CD4-positive, alpha-beta memory T cell (primary cell): ENCODE measurements around the gene ACAP1. TPM values are rescaled to one million over a fixed set of nuclear protein-coding genes. Genes with fewer than 3 reads are reported as not detected.
"Not testable (repeated sequence)": the region's sequence is repeated elsewhere in the genome, so short reads cannot be mapped to it uniquely, and the experiment has no call there.

ENCODE experiments used
- CTCF ChIA-PET: fragments of 350-600 bp; sonication (Branson Sonifier 250); formaldehyde crosslinking; loops from one replicate; lab custom pipeline; 2021; ENCODE audit warnings: inconsistent platforms; ENCODE audit not compliant: partially characterized antibody; lab: Charles Lee
- POLR2A ChIA-PET: fragments of 350-600 bp; sonication (Branson Sonifier 250); formaldehyde crosslinking; loops from one replicate; lab custom pipeline; 2021; ENCODE audit not compliant: partially characterized antibody; lab: Charles Lee
- DNase-seq, 5 donors: peaks; one replicate each; pipeline versions ENCODE4 v3.0.0 to v3.0.0-alpha.2; 2020 to 2022; ENCODE audit warnings: mixed read lengths in 1 of 5
- H3K27ac ChIP-seq: one replicate; pipeline ENCODE4 v1.7.0; 2013; ENCODE audit warnings: low read depth, low read length
- H3K27me3 ChIP-seq: 2 replicates; pipeline ENCODE4 v1.7.0; 2013; ENCODE audit warnings: mild to moderate bottlenecking, low read length, moderate library complexity; ENCODE audit not compliant: insufficient read depth
- H3K36me3 ChIP-seq: 2 replicates; pipeline ENCODE4 v1.7.0; 2013; ENCODE audit warnings: mild to moderate bottlenecking, low read length, moderate library complexity; ENCODE audit not compliant: insufficient read depth
- H3K4me1 ChIP-seq: 2 replicates; pipeline ENCODE4 v1.7.0; 2013; ENCODE audit warnings: mild to moderate bottlenecking, low read length, moderate library complexity; ENCODE audit not compliant: insufficient read depth
- H3K4me3 ChIP-seq, 2 donors: one replicate each; pipeline ENCODE4 v1.7.0; 2013; ENCODE audit warnings: low read length in 2 of 2, mild to moderate bottlenecking in 1 of 2
- H3K9me3 ChIP-seq, 2 donors: one replicate each; pipeline ENCODE4 v1.7.0; 2013; ENCODE audit warnings: low read length in 2 of 2, control low read depth in 1 of 2; ENCODE audit not compliant: control insufficient read depth in 1 of 2
- H3K27ac Mint-ChIP-seq, 7 donors: one replicate each; pipeline ENCODE4 v1.8.0; 2020 to 2021; ENCODE audit warnings: mixed read lengths in 7 of 7, mild to moderate bottlenecking in 6 of 7, inconsistent platforms in 3 of 7, moderate library complexity in 3 of 7
- H3K27me3 Mint-ChIP-seq, 2 donors: one replicate each; pipeline ENCODE4 v1.8.0; 2020 to 2021; ENCODE audit warnings: mixed read lengths in 2 of 2
- H3K36me3 Mint-ChIP-seq, 2 donors: one replicate each; pipeline ENCODE4 v1.8.0; 2020 to 2021; ENCODE audit warnings: mixed read lengths in 2 of 2, inconsistent platforms in 1 of 2, mild to moderate bottlenecking in 1 of 2
- H3K4me1 Mint-ChIP-seq, 4 donors: one replicate each; pipeline ENCODE4 v1.8.0; 2020 to 2021; ENCODE audit warnings: mixed read lengths in 4 of 4, mild to moderate bottlenecking in 1 of 4
- H3K4me3 Mint-ChIP-seq, 8 donors: one replicate each; pipeline ENCODE4 v1.8.0; 2020 to 2021; ENCODE audit warnings: mixed read lengths in 8 of 8, mild to moderate bottlenecking in 7 of 8, moderate library complexity in 6 of 8, inconsistent platforms in 3 of 8
- H3K9me3 Mint-ChIP-seq, 8 donors: one replicate each; pipeline ENCODE4 v1.8.0; 2020 to 2021; ENCODE audit warnings: mixed read lengths in 8 of 8, mild to moderate bottlenecking in 5 of 8, inconsistent platforms in 3 of 8, moderate library complexity in 1 of 8
- intact Hi-C: fragments of 100-400 bp; cut with micrococcal nuclease; formaldehyde crosslinking; loops from one replicate; pipeline ENCODE4 v1.15.1; 2023
- polyA plus RNA-seq, 2 donors: library from polyadenylated mRNA; unstranded; fragments of 300-500 nt; fragmentation: Illumina TruSeq; gene quantifications; one replicate each; pipeline ENCODE4 v1.2.3, GENCODE V29; 2021
- total RNA-seq, 2 experiments: library from RNA; stranded (reverse); gene quantifications; one replicate each; pipeline ENCODE4 v1.2.3, GENCODE V29; 2021

ACAP1 gene
- total and polyA plus RNA-seq, 4 experiments from 2014 or later = 261 to 516 (median 386) TPM

- H3K27ac ChIP-seq, H3K36me3 Mint-ChIP-seq, H3K4me3 Mint-ChIP-seq, POLR2A ChIA-PET, H3K4me1 ChIP-seq, H3K9me3 Mint-ChIP-seq, H3K27me3 Mint-ChIP-seq, H3K4me1 Mint-ChIP-seq, H3K9me3 ChIP-seq, DNase-seq, H3K27ac Mint-ChIP-seq, intact Hi-C loops, H3K27me3 ChIP-seq, H3K4me3 ChIP-seq, H3K36me3 ChIP-seq: not testable (repeated sequence)
- CTCF ChIA-PET = interaction anchor here (1.6 to 2.4 kb wide), 2 partner anchors 12 to 13 kb away, joined by 3 to 10 read pairs; no protein-coding TSS in a partner anchor
These were observed 32.3 kb downstream of the ACAP1 start for GRCh38 chr17:7368599-7368994.

DNA sequence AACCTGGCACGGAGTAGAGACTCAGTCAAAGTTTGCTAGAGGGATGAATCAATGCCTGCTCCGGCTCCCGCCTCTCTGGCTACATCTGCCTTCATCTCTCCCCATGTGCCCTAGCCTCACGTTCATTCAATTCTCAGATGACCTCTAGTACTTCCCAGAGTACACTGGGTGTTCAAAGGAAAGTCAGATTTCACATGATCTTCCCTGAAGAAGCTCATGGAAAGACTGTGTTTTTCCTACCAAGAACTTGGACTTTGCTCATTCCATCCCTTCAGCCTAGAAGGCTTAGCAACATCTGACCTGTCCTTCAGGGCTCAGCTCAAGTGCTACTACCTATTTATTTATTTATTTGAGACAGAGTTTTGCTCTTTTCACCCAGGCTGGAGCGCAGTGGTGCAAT is 33.5 kb downstream of the ACAP1 start:
- intact Hi-C loops = no loop called here
- Histone ChIP-seq H3K27ac (no peak overlapping the region), H3K4me1 (no peaks in the 10 kb centered on the region), H3K27me3 (no peaks in the 10 kb centered on the region), H3K9me3 (no peaks in the 10 kb centered on the region), H3K4me3 (no peak overlapping the region), H3K36me3 (no peaks in the 10 kb centered on the region)
- Mint-ChIP-seq H3K9me3 (no peaks in the 10 kb centered on the region), H3K36me3 (no peaks in the 10 kb centered on the region), H3K4me1 (peaks cover 0 to 1% (median 0%) of the 10 kb centered on the region in 4 donors), H3K27me3 (peaks cover 4 to 7% of the 10 kb centered on the region in 2 donors), H3K27ac (no peak overlapping the region), H3K4me3 (no peak overlapping the region)
- DNase-seq = no peak
- POLR2A ChIA-PET = interaction anchor here (0.9 to 3.4 kb wide), 3 partner anchors 9 to 14 kb away, joined by 3 to 9 read pairs (median 5); no protein-coding TSS in a partner anchor
- CTCF ChIA-PET = interaction anchor here (1.1 to 6.2 kb wide), 2 partner anchors 14 to 104 kb away, joined by 6 to 30 read pairs; partner anchors contain the start of gene TMEM95

DNA sequence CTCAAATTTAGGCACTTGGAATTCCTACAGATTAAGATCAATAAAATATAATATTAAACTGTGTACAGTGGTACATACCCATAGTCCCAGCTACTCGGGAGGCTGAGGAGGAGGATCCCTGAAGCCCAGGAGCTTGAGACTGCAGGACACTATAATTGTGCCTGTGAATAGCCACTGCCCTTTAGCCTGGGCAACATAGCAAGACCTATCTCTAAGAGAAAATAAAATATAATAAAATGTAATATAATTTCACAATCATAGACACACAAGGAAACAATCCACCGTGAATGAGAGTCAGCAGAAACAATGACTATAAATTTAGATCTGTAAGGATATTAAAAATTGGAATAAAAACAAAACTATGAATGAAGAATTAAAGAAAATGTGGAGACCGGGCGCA is 34.5 kb downstream of the ACAP1 start:
- intact Hi-C loops = no loop called here
- H3K27me3 Mint-ChIP-seq = peaks cover 4 to 6% of the 10 kb centered on the region in 2 donors
- DNase-seq = no peak
- Histone ChIP-seq H3K4me3 (no peak overlapping the region), H3K4me1 (no peaks in the 10 kb centered on the region), H3K36me3 (no peaks in the 10 kb centered on the region), H3K9me3 (no peaks in the 10 kb centered on the region), H3K27me3 (no peaks in the 10 kb centered on the region), H3K27ac (no peak overlapping the region)
- no peak overlapping the region for H3K27ac Mint-ChIP-seq
- ChIA-PET CTCF (interaction anchor here (0.7 to 6.2 kb wide), 3 partner anchors 9 to 15 kb away, joined by 3 to 30 read pairs (median 6); partner anchors contain the start of gene TMEM95), POLR2A (interaction anchor here (1.1 to 3.4 kb wide), 3 partner anchors 13 to 117 kb away, joined by 3 to 9 read pairs (median 4); no protein-coding TSS in a partner anchor)
- H3K9me3 Mint-ChIP-seq = no peaks in the 10 kb centered on the region
- no peak overlapping the region for H3K4me3 Mint-ChIP-seq
- no peaks in the 10 kb centered on the region for H3K36me3 Mint-ChIP-seq
- H3K4me1 Mint-ChIP-seq = no peaks in the 10 kb centered on the region

DNA sequence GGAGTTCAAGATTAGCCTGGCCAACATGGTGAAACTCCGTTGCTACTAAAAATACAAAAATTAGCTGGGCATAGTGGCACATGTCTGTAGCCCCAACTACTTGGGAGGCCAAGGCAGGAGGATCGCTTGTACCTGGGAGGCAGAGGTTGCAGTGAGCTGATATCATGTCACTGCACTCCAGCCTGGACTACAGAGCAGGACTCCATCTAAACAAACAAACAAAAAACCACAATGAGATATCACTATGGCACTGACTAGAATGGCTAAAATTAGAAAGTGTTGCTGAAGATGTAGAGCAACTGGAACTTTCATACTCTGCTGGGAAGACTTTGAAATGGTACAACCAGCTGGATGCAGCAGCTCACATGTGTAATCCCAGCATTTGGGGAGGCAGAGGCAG is 38.0 kb downstream of the ACAP1 start:
- H3K9me3 Mint-ChIP-seq = peaks cover 0 to 4% (median 0%) of the 10 kb centered on the region in 8 donors
- H3K4me3 Mint-ChIP-seq = no peak overlapping the region
- peaks cover 7 to 16% of the 10 kb centered on the region in 2 donors for H3K27me3 Mint-ChIP-seq
- no peak for DNase-seq
- Histone ChIP-seq H3K36me3 (no peaks in the 10 kb centered on the region), H3K4me1 (no peaks in the 10 kb centered on the region), H3K4me3 (no peak overlapping the region), H3K27me3 (no peaks in the 10 kb centered on the region), H3K27ac (no peak overlapping the region), H3K9me3 (no peaks in the 10 kb centered on the region)
- H3K4me1 Mint-ChIP-seq = no peaks in the 10 kb centered on the region
- intact Hi-C loops = no loop called here
- ChIA-PET CTCF (interaction anchor here (6.2 kb wide), 1 partner anchor 19 kb away, joined by 30 read pairs; the partner anchor contains the start of gene TMEM95), POLR2A (interaction anchor here (0.8 to 1.3 kb wide), 2 partner anchors 10 to 19 kb away, joined by 3 to 4 read pairs; no protein-coding TSS in a partner anchor)
- peaks cover 0 to 4% of the 10 kb centered on the region in 2 donors for H3K36me3 Mint-ChIP-seq
- no peak overlapping the region for H3K27ac Mint-ChIP-seq

- ChIA-PET CTCF (no interaction called here), POLR2A (no interaction called here)
- intact Hi-C loops = no loop called here
- Histone ChIP-seq H3K4me1 (peaks cover 9% of the 10 kb centered on the region), H3K27me3 (peaks cover 9% of the 10 kb centered on the region), H3K9me3 (no peaks in the 10 kb centered on the region), H3K4me3 (no peak overlapping the region), H3K36me3 (no peaks in the 10 kb centered on the region), H3K27ac (no peak overlapping the region)
- DNase-seq = no peak
- Mint-ChIP-seq H3K27me3 (peaks cover 29 to 42% of the 10 kb centered on the region in 2 donors), H3K4me3 (peak overlapping the region in 1 of 8 donors; percentile 26), H3K36me3 (peaks cover 0 to 7% of the 10 kb centered on the region in 2 donors), H3K9me3 (peaks cover 0 to 6% (median 0%) of the 10 kb centered on the region in 8 donors), H3K4me1 (peaks cover 5 to 14% (median 8%) of the 10 kb centered on the region in 4 donors), H3K27ac (no peak overlapping the region)
These were observed 42.8 kb downstream of the ACAP1 start for GRCh38 chr17:7379134-7379533.

GRCh38 chr17:7380321-7380720 is 44.0 kb downstream of the ACAP1 start:
- no peaks in the 10 kb centered on the region for H3K9me3 ChIP-seq
- Mint-ChIP-seq H3K9me3 (peaks cover 0 to 6% (median 0%) of the 10 kb centered on the region in 8 donors), H3K36me3 (peaks cover 3 to 7% of the 10 kb centered on the region in 2 donors), H3K4me3 (peak overlapping the region in 2 of 8 donors; percentile 4 to 51), H3K4me1 (peaks cover 8 to 23% (median 13%) of the 10 kb centered on the region in 4 donors), H3K27ac (peak overlapping the region in 2 of 7 donors; percentile 58 to 75), H3K27me3 (peaks cover 29 to 40% of the 10 kb centered on the region in 2 donors)
- intact Hi-C loops = no loop called here
- CTCF ChIA-PET = interaction anchor here (1.0 to 3.0 kb wide), 2 partner anchors 9 to 56 kb away, joined by 3 to 14 read pairs; partner anchors contain the start of gene TMEM102
- POLR2A ChIA-PET = interaction anchor here (1.3 to 1.4 kb wide), 2 partner anchors 9 to 14 kb away, joined by 3 read pairs; partner anchors contain the start of gene PLSCR3
- peaks cover 9% of the 10 kb centered on the region for H3K27me3 ChIP-seq
- H3K36me3 ChIP-seq = no peaks in the 10 kb centered on the region
- H3K4me3 ChIP-seq = no peak overlapping the region
- H3K4me1 ChIP-seq = peaks cover 16% of the 10 kb centered on the region
- DNase-seq = no peak
- no peak overlapping the region for H3K27ac ChIP-seq
